CD4-positive, alpha-beta T cell treated with Interleukin-15 for 1 hour (primary cell): ENCODE data around the gene DMXL1.

Experiments used
- DNase-seq: peaks from one replicate; pipeline ENCODE4 v3.0.0-alpha.2; 2020

Gene DMXL1

DNA sequence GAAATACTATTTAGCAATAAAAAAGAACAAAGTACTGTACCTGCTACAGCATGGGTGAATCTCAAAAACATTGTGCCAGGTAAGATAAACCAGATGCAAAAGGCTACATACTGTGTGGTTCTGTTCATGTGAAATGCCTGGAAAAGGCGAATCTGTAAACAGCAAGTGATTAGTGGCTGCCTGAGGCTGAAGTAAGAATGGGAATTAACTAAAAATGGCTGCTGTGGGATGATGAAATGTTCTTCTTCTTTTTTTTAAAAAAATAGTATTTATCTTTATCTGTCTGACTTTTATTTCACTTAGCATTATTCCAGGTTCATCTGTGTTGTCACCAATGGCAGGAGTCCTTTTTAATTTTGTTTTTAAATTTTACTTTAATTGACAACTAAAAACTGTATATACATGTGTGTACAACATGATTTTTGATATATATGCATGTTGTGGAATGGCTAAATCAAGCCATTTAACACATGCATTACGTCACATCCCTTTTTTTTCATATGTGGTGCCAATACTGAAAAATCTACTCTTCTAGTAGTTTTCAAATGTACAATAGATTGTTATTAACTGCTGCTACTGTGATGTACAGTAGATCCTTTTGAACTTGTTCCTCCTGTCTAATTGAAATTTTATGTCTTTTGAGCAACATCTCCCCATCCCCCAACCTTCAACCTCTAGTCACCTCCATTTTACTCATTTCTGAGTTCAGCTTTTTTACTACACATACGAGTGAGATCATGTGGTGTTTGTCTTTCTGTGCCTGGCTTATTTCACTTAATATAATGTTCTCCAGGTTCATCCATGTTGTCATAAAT is 222.0 kb downstream of the DMXL1 start:
- DNase-seq = no peak

DNA sequence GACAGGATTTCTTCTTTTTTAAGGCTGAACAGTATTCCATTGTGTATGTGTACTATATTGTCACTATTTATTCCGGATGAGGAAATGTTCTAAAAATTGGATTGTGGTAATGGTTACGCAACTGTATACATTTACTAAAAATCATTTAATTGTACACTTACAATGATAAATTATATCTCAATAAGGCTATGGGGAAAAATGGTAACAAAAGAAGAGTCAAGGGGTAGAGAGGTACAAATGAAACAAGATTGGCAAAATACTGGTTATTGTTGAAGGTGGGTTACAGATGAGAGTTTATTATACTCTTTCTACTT is 222.6 kb downstream of the DMXL1 start:
- DNase-seq = no peak
